ENCODE results near the gene COL27A1. TPM values are rescaled to one million over a fixed set of nuclear protein-coding genes. Genes with fewer than 3 reads are reported as not detected.
A peak's percentile ranks its signal among the peaks of the same experiment; 100 is the strongest.

The COL27A1 gene
- total and polyA plus RNA-seq, 9 of the 15 experiments (the other 6 are each of a cell fraction or from before 2014, with no cell fraction given): 0.07 TPM; not detected in 8

- H3K9me1 ChIP-seq (ENCODE audit: control insufficient read depth, insufficient read depth, low read length): no peaks in the 10 kb centered on the region
- intact Hi-C loops (cut with micrococcal nuclease): loop anchor here (5.0 kb wide), 2 partner anchors 165 to 315 kb away; no protein-coding TSS in a partner anchor
- WGBS (ENCODE audit: insufficient coverage, low coverage, missing lambda C conversion rate): 79% methylated on average over 17 of the region's 23 CpGs
Measured at GRCh38 chr9:114336699-114337395, 181.5 kb downstream of the COL27A1 start.

More at GRCh38 chr9:114336699-114337395, 181.5 kb downstream of the COL27A1 start:
- Histone ChIP-seq H3K4me1 (replicated peaks in 1 of 2; ENCODE audit: control insufficient read depth in 2 of 2, insufficient read depth in 2 of 2, low read length in 2 of 2) (peaks cover 0 to 3% of the 10 kb centered on the region in 2 experiments; a peak in 1 of 5 replicates), H3K4me2 (ENCODE audit: insufficient read depth, low read length) (no peak overlapping the region), H3K4me3 (no peak overlapping the region), H3K79me2 (ENCODE audit: control insufficient read depth, insufficient read depth, low read length) (no peaks in the 10 kb centered on the region), H3K9ac (ENCODE audit: insufficient read depth in 1 of 2, low read depth in 2 of 2, low read length in 2 of 2) (no peak overlapping the region; a peak in 1 of 4 replicates), H2AFZ (ENCODE audit: low read depth, low read length) (no peak overlapping the region), H3K9me3 (replicated peaks; ENCODE audit: control insufficient read depth, insufficient read depth, low read depth, low read length) (no peaks in the 10 kb centered on the region), H3K27me3 (ENCODE audit: control insufficient read depth in 2 of 2, insufficient read depth in 2 of 2, low read length in 2 of 2) (peaks cover 0 to 6% of the 10 kb centered on the region in 2 experiments; a peak in 1 of 5 replicates), H3K36me3 (ENCODE audit: control insufficient read depth, insufficient read depth, low read length) (peaks cover 4% of the 10 kb centered on the region; the same call in 1 of the 3 replicates), H4K20me1 (replicated peaks; ENCODE audit: control insufficient read depth, insufficient read depth, low read length) (peaks cover 7% of the 10 kb centered on the region; the same call in 1 of the 2 replicates), H3K27ac (ENCODE audit: extremely low read depth, low read depth, low read length) (no peak overlapping the region)
- no peak for FAIRE-seq
- BruUV-seq (replicated peaks): no TSS peak
- DNase-seq (ENCODE audit: extremely low read depth in 1 of 4, low spot score in 3 of 4): no peak
- POLR2A ChIA-PET: interaction anchor here (0.6 to 1.0 kb wide), 3 partner anchors 9 to 140 kb away, joined by 3 to 4 read pairs (median 3); no protein-coding TSS in a partner anchor
- ATAC-seq: no peak
- CTCF ChIA-PET (ENCODE audit: low intra/inter-chr PET ratio): no interaction called here
- TF ChIP-seq RBM22 (IDR thresholded peaks at IDR 0.05; ENCODE audit: low read depth, low read length, poor library complexity, severe bottlenecking) (peak; percentile 75), POLR2G (IDR thresholded peaks at IDR 0.05; ENCODE audit: low read depth, low read length) (peak; percentile 51; the same call in 1 of the 2 replicates), ZNF780A (CRISPR knock-in tag; IDR thresholded peaks at IDR 0.05) (no peak), PREB (CRISPR knock-in tag; IDR thresholded peaks at IDR 0.05) (no peak), EHMT2 (IDR thresholded peaks at IDR 0.05) (no peak)
- in situ Hi-C loops (cut with MboI): no loop called here

Measured in K562 (cell line).